ENCODE results near the gene CELA3B. TPM values are rescaled to one million over a fixed set of nuclear protein-coding genes. Genes with fewer than 3 reads are reported as not detected.
A peak's percentile ranks its signal among the peaks of the same experiment; 100 is the strongest.

CELA3B gene
- total RNA-seq, 4 donors from 2014 or later, result not detected

DNA sequence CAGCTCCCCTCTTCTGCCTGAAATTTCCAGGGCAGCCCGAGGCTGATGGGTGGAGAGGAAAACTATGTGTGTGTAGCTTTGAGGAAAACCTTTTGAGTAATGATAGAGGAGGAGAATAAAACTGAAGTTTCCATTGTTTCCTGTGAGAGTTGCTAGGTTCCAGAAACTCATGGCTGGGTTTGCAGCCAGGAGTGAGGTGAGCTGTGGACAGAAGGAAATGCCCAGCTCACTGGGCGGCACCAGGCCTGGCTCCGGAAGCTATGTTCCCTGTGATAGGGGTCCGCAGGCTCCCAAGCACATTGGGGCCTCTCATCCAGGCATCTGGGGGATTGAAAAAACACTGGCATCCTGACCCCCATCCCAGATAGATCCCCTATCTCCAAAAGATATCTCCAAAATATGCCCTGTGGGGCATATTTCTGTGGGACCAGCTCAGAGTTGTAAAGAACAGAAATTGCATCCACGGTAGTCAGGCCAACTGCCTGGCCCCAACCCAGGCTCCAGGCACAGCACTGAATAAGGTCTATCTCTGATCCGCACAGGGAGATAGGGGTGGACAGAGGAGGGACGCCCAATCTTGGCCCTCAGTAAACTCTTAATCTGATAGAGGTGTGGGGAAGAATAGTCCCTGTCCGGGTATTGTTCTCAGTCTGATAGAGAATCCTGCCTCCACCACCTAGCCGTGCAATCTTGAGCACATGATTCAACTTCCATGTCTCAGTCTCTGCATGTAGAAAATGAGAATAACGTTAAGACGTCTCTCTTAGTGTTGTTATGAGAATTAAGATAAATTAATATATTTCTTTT is 37.9 kb upstream of the CELA3B start:
- intact Hi-C loops (cut with DNase I; ENCODE audit: low total_unique reads) (no loop called here), in situ Hi-C loops (cut with MboI; ENCODE audit: low sequenced_read_pairs in 4 of 4) (no loop called here)
- DNase-seq (no peak), ATAC-seq (no peak)
- H3K27me3 ChIP-seq, result no peaks in the 10 kb centered on the region
- TF ChIP-seq POLR2A (IDR thresholded peaks at IDR 0.05), result no peak
- TF ChIP-seq, protein P1, sequence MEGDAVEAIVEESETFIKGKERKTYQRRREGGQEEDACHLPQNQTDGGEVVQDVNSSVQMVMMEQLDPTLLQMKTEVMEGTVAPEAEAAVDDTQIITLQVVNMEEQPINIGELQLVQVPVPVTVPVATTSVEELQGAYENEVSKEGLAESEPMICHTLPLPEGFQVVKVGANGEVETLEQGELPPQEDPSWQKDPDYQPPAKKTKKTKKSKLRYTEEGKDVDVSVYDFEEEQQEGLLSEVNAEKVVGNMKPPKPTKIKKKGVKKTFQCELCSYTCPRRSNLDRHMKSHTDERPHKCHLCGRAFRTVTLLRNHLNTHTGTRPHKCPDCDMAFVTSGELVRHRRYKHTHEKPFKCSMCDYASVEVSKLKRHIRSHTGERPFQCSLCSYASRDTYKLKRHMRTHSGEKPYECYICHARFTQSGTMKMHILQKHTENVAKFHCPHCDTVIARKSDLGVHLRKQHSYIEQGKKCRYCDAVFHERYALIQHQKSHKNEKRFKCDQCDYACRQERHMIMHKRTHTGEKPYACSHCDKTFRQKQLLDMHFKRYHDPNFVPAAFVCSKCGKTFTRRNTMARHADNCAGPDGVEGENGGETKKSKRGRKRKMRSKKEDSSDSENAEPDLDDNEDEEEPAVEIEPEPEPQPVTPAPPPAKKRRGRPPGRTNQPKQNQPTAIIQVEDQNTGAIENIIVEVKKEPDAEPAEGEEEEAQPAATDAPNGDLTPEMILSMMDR (IDR thresholded peaks at IDR 0.05 in 4 of 5, conservative IDR thresholded peaks at IDR 0.05 in 1 of 5), result no peak
- H3K4me1 ChIP-seq, result peaks cover 34 to 71% of the 10 kb centered on the region in 2 donors
- no peaks in the 10 kb centered on the region for H3K36me3 ChIP-seq
- peak overlapping the region in 1 of 4 donors; percentile 6 for H3K4me3 ChIP-seq
- peak overlapping the region; percentile 72 to 83 (median 80) for H3K27ac ChIP-seq
- H3K9me3 ChIP-seq, result no peaks in the 10 kb centered on the region

- TF ChIP-seq, protein P1 (IDR thresholded peaks at IDR 0.05 in 4 of 5, conservative IDR thresholded peaks at IDR 0.05 in 1 of 5), result peak; percentile 45 to 63 (median 55)
- no peak for TF ChIP-seq POLR2A (IDR thresholded peaks at IDR 0.05)
- H3K4me3 ChIP-seq, result peak overlapping the region in 1 of 4 donors; percentile 6
- intact Hi-C loops (cut with DNase I; ENCODE audit: low total_unique reads) (loop anchor here (2.0 kb wide), 1 partner anchor 71 kb away; no protein-coding TSS in a partner anchor), in situ Hi-C loops (cut with MboI; ENCODE audit: low sequenced_read_pairs in 4 of 4) (no loop called here)
- ATAC-seq (peak; percentile 38 to 42), DNase-seq (peak; percentile 64 to 81)
- H3K27me3 ChIP-seq, result no peaks in the 10 kb centered on the region
- H3K4me1 ChIP-seq, result peaks cover 30 to 66% of the 10 kb centered on the region in 2 donors
- H3K9me3 ChIP-seq, result no peaks in the 10 kb centered on the region
- no peaks in the 10 kb centered on the region for H3K36me3 ChIP-seq
- peak overlapping the region; percentile 72 to 83 (median 80) for H3K27ac ChIP-seq
Measured at GRCh38 chr1:21939650-21940374, 37.0 kb upstream of the CELA3B start.

GRCh38 chr1:21940492-21940891 is 36.3 kb upstream of the CELA3B start:
- no peaks in the 10 kb centered on the region for H3K36me3 ChIP-seq
- ATAC-seq, result no peak
- H3K4me1 ChIP-seq, result peaks cover 28 to 62% of the 10 kb centered on the region in 2 donors
- DNase-seq, result no peak
- no peaks in the 10 kb centered on the region for H3K9me3 ChIP-seq
- intact Hi-C loops (cut with DNase I; ENCODE audit: low total_unique reads) (loop anchor here (2.0 kb wide), 1 partner anchor 72 kb away; no protein-coding TSS in a partner anchor), in situ Hi-C loops (cut with MboI; ENCODE audit: low sequenced_read_pairs in 4 of 4) (no loop called here)
- H3K4me3 ChIP-seq, result no peak overlapping the region
- no peaks in the 10 kb centered on the region for H3K27me3 ChIP-seq
- TF ChIP-seq, protein P1 (IDR thresholded peaks at IDR 0.05 in 4 of 5, conservative IDR thresholded peaks at IDR 0.05 in 1 of 5), result no peak
- no peak for TF ChIP-seq POLR2A (IDR thresholded peaks at IDR 0.05)
- peak overlapping the region; percentile 72 to 83 (median 80) for H3K27ac ChIP-seq

DNA sequence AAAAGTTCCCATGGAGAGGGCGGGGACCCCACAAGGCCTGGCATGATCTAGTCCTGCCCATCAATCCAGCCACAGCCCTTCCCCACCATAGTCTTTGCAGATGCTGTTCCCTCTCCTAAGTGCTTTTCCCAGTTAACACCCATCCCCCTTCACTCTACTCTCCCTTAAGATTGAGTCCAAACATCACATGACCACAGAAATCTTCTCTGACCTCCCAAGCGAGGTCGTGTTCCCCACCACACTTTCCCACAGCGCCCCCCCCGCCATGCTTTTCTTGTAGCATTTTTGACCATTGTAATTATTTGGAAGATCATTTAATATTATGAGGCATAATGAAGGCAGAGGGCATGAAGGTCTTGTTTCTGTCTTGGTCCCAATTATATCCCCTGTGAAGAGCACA is 35.5 kb upstream of the CELA3B start:
- no peaks in the 10 kb centered on the region for H3K36me3 ChIP-seq
- peak overlapping the region in 1 of 4 donors; percentile 69 for H3K27ac ChIP-seq
- intact Hi-C loops (cut with DNase I; ENCODE audit: low total_unique reads), result loop anchor here (2.0 kb wide), 1 partner anchor 73 kb away; no protein-coding TSS in a partner anchor
- H3K27me3 ChIP-seq, result no peaks in the 10 kb centered on the region
- ATAC-seq, result no peak
- H3K9me3 ChIP-seq, result no peaks in the 10 kb centered on the region
- peaks cover 28 to 55% of the 10 kb centered on the region in 2 donors for H3K4me1 ChIP-seq
- in situ Hi-C loops (cut with MboI; ENCODE audit: low sequenced_read_pairs in 4 of 4), result no loop called here
- no peak overlapping the region for H3K4me3 ChIP-seq
- no peak for TF ChIP-seq POLR2A (IDR thresholded peaks at IDR 0.05)
- TF ChIP-seq, protein P1 (IDR thresholded peaks at IDR 0.05 in 4 of 5, conservative IDR thresholded peaks at IDR 0.05 in 1 of 5), result no peak
- DNase-seq, result no peak

Measured in gastrocnemius medialis (tissue), 4 donors.